ENCODE results near the gene NDFIP1. TPM values are rescaled to one million over a fixed set of nuclear protein-coding genes. Genes with fewer than 3 reads are reported as not detected.

NDFIP1 gene
- 100 to 1,000 TPM in 1 of 4 donors, 10 to 100 TPM in 3; 53.2 to 124 (median 89.0) TPM for total RNA-seq

- H3K36me3 ChIP-seq, result no peaks in the 10 kb centered on the region
- TF ChIP-seq CTCF (IDR thresholded peaks at IDR 0.05) (peak in 1 of 4 experiments; percentile 16), POLR2A (IDR thresholded peaks at IDR 0.05) (peak; percentile 82 to 96)
- DNase-seq, result peak; percentile 74 to 85
- peaks cover 0 to 6% of the 10 kb centered on the region in 2 donors for H3K4me1 ChIP-seq
- no peaks in the 10 kb centered on the region for H3K27me3 ChIP-seq
- no peaks in the 10 kb centered on the region for H3K9me3 ChIP-seq
- intact Hi-C loops (cut with DNase I; ENCODE audit: low total_unique reads), result no loop called here
- peak within 1 kb of the TSS; percentile 97 to 99 for H3K27ac ChIP-seq
- peak within 1 kb of the TSS; percentile 46 to 83 for H3K4me3 ChIP-seq
Observed at GRCh38 chr5:142108432-142109330, at the start of gene NDFIP1. Gene NDFIP1, plus strand, starts transcription at chr5:142108779. Its CDS starts 196 bp downstream, at chr5:142108975.

GRCh38 chr5:142059304-142059940 is 49.2 kb upstream of the NDFIP1 start:
- no peaks in the 10 kb centered on the region for H3K36me3 ChIP-seq
- H3K9me3 ChIP-seq, result no peaks in the 10 kb centered on the region
- no peak for TF ChIP-seq CTCF (IDR thresholded peaks at IDR 0.05)
- TF ChIP-seq POLR2A (IDR thresholded peaks at IDR 0.05), result no peak
- H3K4me1 ChIP-seq, result no peaks in the 10 kb centered on the region
- H3K27ac ChIP-seq, result no peak overlapping the region
- H3K27me3 ChIP-seq, result no peaks in the 10 kb centered on the region
- intact Hi-C loops (cut with DNase I; ENCODE audit: low total_unique reads), result no loop called here
- no peak overlapping the region for H3K4me3 ChIP-seq
- DNase-seq, result no peak

- Histone ChIP-seq H3K9me3 (no peaks in the 10 kb centered on the region), H3K36me3 (no peaks in the 10 kb centered on the region), H3K4me1 (no peaks in the 10 kb centered on the region), H3K27me3 (no peaks in the 10 kb centered on the region), H3K27ac (no peak overlapping the region), H3K4me3 (no peak overlapping the region)
- intact Hi-C loops (cut with DNase I; ENCODE audit: low total_unique reads), result no loop called here
- no peak for DNase-seq
- TF ChIP-seq POLR2A (IDR thresholded peaks at IDR 0.05) (no peak), CTCF (IDR thresholded peaks at IDR 0.05) (no peak)
Observed at GRCh38 chr5:142063376-142063775, 45.2 kb upstream of the NDFIP1 start.

- Histone ChIP-seq H3K9me3 (no peaks in the 10 kb centered on the region), H3K4me1 (no peaks in the 10 kb centered on the region), H3K36me3 (no peaks in the 10 kb centered on the region), H3K27me3 (no peaks in the 10 kb centered on the region), H3K27ac (no peak overlapping the region), H3K4me3 (no peak overlapping the region)
- intact Hi-C loops (cut with DNase I; ENCODE audit: low total_unique reads), result no loop called here
- peak; percentile 49 to 66 for DNase-seq
- no peak for TF ChIP-seq POLR2A (IDR thresholded peaks at IDR 0.05)
- no peak for TF ChIP-seq CTCF (IDR thresholded peaks at IDR 0.05)
Observed at GRCh38 chr5:142063878-142064331, 44.7 kb upstream of the NDFIP1 start.

GRCh38 chr5:142065273-142065672 is 43.3 kb upstream of the NDFIP1 start:
- TF ChIP-seq CTCF (IDR thresholded peaks at IDR 0.05) (no peak), POLR2A (IDR thresholded peaks at IDR 0.05) (no peak)

More at GRCh38 chr5:142065273-142065672, 43.3 kb upstream of the NDFIP1 start:
- Histone ChIP-seq H3K9me3 (no peaks in the 10 kb centered on the region), H3K36me3 (no peaks in the 10 kb centered on the region), H3K27ac (no peak overlapping the region), H3K4me1 (no peaks in the 10 kb centered on the region), H3K27me3 (no peaks in the 10 kb centered on the region), H3K4me3 (no peak overlapping the region)
- DNase-seq, result no peak
- intact Hi-C loops (cut with DNase I; ENCODE audit: low total_unique reads), result no loop called here

Data from uterus (tissue), 4 donors.